Islet of Langerhans (tissue), 1 donor: ENCODE results near the gene ZNF281.
"Not testable (repeated sequence)": the region's sequence is repeated elsewhere in the genome, so short reads cannot be mapped to it uniquely, and the experiment has no call there.

ENCODE experiments used
- FAIRE-seq: peaks from one replicate; lab custom pipeline; 2011; peaks lifted over from hg19 to GRCh38; lab: Jason Lieb, UNC

ZNF281 gene, protein sequence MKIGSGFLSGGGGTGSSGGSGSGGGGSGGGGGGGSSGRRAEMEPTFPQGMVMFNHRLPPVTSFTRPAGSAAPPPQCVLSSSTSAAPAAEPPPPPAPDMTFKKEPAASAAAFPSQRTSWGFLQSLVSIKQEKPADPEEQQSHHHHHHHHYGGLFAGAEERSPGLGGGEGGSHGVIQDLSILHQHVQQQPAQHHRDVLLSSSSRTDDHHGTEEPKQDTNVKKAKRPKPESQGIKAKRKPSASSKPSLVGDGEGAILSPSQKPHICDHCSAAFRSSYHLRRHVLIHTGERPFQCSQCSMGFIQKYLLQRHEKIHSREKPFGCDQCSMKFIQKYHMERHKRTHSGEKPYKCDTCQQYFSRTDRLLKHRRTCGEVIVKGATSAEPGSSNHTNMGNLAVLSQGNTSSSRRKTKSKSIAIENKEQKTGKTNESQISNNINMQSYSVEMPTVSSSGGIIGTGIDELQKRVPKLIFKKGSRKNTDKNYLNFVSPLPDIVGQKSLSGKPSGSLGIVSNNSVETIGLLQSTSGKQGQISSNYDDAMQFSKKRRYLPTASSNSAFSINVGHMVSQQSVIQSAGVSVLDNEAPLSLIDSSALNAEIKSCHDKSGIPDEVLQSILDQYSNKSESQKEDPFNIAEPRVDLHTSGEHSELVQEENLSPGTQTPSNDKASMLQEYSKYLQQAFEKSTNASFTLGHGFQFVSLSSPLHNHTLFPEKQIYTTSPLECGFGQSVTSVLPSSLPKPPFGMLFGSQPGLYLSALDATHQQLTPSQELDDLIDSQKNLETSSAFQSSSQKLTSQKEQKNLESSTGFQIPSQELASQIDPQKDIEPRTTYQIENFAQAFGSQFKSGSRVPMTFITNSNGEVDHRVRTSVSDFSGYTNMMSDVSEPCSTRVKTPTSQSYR

DNA sequence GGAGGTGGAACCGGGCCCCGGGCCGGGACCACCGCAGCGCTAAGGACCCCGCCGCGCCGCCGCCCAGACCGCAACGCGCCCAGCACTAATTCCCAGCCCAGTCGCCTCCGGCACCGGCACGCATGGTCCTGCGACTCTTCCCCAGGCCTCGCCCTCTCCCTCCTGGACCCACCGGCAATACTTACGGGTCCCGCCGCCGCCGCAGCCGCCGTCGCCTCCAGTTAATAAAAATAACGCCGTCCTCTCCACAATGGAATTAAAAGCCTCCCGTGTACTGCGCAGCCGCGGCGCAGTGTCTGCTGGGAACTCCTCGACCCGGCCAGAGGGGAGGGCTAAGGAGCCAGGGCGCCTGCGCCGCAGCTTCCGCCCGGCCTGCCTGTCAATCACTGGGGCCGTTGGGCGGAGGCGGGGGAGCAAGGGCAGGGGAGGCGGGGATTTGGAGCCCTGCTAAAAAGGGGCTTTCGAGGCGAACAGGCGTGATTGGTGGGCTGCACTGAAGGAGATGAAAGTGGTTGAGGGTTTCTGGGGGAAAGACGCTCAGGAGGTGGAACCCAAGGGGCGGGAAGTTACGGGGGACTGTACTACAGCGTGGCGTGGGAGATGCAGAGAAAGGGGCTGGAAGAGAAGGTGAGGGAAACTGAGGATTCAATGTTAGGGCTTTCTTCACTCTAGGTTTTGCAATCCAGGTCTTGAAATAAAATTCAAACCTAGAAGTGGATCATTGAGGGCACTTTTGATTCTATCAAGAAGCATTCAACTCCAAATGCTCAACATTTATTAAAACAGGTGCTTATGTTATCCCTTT is at the start of gene ZNF281:
TSS of gene ZNF281 (minus strand) at position 276 of the 805 bp plus-strand sequence. CDS start 331 bp downstream, outside the sequence.
- no peak for FAIRE-seq

DNA sequence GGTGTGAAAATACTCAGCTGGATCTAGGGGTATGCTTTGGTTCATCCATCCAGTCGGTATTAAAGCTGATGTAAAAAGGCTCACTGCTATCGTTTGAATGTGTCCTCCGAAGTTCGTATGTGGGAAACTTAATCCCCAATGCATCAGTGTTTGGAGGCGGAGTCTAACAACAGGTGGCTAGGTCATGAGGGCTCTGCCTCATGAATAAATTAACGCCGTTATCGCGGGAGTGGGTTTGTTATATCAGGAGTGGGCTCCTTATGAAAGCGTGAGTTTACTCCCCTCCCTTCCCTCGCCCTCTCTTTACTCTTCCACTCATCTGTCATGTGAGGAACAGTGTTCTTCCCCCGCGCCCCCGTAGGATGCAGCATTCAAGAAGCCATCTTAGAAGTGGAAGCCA is 48.9 kb upstream of the ZNF281 start:
- no peak for FAIRE-seq

DNA sequence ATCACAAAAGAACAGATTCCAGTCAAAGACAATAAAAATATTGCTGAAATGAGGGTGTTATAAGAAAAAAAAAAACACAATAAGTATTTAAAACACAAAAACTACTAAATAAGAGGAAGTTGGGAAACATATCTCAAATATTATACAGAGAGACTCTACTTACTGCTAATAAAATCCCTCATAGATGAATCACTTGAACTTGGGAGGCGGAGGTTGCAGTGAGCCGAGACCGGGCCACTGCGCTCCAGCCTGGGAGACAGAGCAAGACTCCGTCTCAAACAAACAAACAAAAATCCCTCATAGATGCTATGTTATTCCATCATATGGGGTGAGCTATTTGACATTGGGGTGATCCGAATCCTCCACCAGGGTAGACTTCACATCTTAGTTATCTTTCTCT is 48.0 kb upstream of the ZNF281 start:
- no peak for FAIRE-seq

DNA sequence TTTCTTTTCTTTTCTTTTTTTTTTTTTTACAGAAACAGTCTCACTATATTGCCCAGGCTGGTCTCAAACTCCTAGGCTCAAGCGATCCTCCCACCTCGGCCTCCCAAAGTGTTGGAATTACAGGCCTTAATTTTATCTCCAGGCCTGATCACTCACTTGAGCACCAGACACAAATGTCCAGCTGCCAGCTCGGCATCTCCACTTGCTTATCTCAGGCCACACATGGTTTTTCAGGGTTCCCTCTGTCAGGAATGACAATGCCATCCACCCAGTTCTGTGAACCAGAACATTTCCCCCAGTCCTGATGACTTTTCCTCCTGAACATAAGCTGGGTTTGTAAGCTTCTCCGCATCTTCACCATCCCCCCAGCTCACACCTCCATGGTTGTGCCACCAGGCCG is 44.6 kb upstream of the ZNF281 start:
- no peak for FAIRE-seq

DNA sequence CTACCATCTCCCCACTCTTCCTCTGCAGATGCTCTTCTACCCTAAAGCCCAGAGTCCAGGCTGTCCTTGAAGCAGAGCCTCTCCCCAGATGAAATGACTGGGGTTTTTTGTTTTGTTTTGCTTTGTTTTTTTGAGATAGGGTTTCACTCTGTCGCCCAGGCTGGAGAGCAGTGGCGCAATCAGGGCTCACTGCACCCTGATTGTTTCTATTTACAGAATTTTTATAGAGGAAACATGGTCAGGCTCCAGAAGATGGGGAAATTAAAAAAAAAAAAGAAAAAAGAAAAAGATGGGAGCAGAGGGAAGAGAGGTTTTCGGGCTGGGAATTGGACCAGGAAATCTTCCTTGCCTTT is 43.7 kb upstream of the ZNF281 start:
- FAIRE-seq = no peak

DNA sequence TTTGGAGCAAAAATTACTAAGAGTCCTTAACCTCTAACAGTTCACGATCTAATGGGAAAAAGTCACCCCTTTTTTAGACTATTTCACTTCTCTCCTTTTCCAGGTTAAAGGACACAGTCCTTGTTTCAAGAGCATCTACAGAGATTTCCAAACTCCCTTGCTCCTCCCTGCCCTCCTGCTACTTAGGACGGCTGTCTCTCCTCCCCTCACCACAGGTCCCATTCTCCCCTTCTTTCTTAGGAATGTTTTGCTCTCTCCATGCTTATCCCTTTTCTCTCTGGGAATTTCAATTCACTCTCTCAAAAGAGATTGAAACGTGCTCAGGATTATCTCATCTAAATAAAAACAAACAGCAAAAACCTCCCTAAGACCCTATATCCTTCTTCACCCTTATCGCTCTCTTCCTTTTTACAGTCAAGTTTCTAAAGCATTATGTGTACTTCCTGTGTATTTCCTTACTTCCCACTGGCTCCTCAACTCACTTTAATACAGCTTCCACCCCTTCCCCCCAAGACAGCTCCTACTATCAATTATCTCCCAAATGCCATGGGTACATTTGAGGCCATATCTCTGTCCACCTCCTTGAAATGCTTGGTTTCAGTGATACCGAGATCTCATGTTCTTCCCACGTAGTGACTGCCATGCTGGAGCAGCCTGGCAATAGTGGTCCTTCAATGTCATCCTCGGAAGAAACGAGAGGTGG is 43.2 kb upstream of the ZNF281 start:
- FAIRE-seq = no peak

DNA sequence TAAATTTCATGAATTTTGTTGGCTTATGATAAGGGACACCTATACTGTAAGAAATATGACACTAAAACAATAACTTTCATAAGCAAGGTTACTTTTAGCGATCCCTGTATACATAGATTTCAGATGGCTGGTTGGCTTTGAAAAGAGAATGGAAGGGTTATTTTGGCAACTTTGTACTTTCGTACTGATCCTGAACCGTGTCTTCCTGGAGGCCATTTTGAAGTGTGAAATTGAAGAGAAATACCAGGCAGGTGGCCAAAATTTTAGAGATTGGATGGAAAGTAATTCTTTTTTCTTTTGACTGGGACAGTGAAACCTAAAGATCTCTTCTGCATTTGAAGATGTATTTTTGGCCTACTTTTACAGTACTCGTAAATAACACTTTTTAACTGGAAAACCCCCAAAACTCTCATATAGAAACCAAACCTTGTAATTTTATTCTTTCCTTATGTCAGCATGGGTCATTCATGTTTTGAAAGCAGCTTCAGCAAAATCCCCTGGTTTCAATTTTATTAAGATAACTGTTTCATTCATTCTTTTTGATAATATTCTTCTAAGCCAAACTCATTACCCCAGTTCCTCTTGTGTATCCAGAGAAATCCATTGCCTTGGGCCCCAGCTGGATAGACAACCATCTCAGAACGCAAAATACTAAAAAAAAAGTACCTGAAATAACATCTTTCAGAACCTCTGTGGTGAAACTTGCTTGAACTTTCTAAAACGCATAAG is 38.4 kb upstream of the ZNF281 start:
- FAIRE-seq = no peak

DNA sequence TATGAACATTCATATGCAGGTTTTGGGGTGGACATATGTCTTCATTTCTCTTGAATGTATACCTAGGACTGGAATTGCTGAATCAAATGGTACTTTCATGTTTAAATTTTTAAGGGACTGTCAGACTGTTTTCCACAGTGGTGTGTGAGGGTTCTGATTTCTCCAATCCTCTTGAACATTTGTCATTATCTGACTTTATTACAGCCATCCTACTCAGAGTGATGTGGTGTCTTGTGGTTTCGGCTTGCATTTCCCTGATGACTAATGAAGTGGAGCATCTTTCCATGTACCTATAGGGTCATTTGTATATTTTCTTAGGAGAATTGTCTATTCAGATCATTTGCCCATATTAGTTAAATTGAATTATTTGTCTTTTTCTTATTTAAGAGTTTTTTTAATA is 35.4 kb upstream of the ZNF281 start:
- FAIRE-seq = no peak

DNA sequence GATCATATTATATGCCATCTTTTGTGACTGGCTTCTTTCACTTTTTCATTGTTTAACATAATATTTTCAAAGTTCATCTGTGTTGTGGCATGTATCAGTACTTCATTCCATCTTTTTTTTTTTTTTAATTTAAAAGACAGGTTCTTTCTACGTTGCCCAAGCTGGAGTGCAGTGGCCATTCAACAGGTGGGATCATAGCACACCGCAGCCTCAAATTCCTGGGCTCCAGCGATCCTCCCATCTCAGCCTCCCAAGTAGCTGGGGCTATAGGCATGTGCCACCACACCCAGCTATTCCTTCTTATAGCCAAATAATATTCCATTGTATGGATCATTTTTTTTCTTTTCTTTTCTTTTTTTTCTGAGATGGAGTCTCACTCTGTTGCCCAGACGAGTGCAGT is 34.6 kb upstream of the ZNF281 start:
- no peak for FAIRE-seq

DNA sequence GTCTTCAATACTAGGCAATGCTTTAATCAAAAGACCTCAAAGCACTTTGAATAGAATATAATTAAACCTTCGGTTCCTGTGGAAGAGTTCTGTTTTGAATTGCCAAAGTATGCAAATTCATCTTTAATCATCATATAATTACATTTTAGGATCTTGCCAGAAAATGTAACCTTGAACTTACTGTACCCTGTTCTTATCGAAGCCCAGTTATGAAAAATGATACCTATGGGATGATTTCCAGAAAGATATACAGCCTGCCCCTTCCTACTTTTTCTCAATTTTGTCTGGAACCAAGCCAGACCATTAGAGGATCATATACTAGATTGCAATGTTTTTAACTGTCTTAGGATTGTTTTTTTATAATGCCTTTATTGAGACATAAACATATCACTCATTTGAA is 34.0 kb upstream of the ZNF281 start:
- no peak for FAIRE-seq

DNA sequence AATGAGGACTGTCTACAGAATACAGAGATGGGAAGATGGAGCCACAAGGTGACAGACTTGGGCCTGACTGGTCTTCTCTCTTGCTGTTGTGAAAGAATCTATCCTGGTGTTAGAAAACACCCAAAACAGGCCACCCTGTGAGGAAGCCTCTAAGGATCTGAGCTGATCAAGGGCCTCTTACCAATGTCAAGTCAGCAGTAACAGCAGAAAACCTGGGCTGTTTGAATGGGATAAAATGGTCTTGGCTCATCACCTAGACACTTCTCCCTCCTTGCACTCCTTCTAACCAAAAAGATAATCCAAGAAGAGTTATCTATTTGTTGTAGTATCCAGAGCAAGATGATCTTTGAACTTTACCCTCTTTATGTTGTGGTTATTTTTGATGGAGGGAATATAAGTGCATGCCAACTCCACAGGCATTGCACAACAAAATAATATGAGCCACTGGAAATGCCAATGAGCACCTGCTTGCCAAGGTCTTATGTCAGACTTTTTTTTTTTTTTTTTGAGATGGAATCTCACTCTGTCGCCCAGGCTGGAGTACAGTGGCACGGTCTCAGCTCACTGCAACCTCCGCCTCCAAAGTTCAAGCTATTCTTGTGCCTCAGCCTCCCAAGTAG is 32.8 kb upstream of the ZNF281 start:
- no peak for FAIRE-seq

DNA sequence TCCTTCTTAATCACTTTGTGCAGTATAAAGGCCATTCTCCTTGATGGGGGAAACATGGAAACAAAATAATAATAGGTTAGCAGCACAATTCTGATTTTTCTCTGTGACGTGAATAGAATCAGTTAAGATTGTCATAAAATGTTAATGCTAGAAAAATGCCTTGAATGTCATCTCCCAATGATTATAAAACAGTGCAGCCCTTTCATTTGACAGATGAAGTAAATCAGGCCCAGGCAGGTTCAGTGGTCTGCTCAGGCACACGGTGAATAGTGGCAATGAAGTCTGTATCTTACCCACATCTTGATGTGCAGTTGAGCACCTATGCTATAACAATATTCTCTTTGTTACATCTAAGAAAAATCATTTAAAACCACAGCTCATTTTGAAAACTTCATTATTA is 32.2 kb upstream of the ZNF281 start:
- no peak for FAIRE-seq

DNA sequence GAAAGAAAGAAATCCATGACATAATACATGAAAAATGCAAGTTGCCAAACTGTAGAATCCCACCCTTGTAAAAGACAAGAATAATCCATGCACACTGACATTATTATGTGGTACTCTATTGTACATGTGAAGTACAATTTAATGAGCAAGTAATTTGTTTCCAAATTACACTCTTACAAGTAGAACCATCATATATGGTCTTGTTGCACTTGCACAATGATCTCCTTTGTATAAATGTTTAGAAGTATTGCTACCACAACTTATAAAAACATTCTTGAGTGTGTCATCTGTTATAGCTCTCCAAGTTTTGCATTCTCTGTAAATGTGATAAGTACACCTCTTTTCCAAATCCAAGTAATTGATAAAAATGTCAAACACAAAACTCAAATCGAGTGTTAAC is 29.1 kb upstream of the ZNF281 start:
- FAIRE-seq = no peak

DNA sequence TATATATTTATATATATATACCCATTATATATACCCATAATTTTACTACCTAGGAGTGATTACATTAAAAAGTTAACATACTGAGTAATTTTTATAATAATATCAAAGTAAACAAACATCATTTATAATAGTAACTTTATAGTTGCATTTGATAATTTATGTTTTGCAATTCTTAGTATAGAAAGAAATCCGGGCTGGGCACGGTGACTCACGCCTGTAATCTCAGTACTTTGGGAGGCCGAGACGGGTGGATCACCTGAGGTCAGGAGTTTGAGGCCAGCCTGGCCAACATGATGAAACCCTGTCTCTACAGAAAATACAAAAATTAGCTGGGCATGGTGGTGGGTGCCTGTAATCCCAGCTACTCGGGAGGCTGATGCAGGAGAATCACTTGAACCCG is 28.6 kb upstream of the ZNF281 start:
- not testable (repeated sequence) for FAIRE-seq

DNA sequence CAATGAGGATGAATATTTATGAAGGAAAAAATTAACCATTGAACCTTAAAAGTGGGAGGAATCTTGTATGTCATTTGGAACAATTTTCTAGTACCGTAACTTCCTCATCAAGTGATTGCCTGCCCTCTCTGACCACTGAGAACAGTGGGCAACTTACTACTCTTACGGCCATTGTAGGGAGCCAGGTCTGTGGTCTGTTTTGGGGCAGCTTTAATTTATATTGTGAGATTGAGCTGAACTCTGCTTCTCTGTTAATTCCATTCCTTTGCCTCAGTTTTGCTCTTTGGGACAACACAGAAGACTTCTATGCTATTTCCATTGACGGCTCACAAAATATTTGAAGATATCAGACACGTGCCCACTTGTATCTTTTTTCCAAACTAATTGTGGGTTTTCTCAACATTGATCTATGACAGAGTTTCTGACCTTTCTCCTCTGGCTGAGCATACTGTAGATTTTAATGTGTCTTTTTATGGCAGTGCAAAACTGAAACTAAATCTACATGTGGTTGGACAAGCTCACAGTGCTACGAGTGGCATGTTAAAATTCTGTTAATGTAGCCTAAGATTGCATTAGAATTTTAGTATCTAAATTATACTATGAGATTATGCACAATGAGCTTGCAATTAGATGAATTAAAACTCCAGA is 27.8 kb upstream of the ZNF281 start:
- FAIRE-seq = no peak

DNA sequence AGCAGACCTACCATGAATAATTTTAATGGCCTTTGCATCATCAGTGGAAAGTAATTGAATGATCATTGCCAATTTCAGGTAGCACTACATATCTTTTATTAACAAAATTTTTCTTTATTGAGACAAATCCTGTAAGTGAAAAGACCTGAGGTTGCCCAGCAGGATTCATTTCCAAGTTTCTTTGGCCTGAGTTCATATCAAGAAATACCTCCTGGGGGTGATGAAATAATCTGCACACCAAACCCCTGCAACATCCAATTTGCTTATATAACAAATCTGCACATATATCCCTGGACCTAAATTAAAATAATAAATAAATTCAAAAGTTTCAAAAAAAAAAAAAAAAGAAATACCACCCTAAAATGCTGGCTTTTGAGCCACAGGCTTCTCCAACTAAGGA is 27.3 kb upstream of the ZNF281 start:
- no peak for FAIRE-seq

DNA sequence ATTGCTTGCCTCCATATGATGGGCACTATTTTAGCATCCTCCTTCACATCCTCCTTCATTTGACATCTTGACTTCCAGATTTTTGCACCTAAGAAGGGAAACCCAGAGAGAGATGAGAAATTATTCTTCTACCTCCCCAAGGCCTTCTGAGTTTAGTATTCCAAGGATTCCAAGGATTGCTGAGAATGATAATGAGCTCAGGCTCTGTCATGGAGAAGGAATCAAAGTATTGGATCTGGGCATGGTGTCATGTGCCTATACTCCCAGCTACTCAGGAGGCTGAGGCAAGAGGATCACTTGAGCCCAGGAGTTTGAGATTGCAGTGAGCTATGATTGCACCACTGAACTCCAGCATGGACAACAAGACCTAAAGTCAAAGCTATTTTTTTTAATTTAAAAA is 26.6 kb upstream of the ZNF281 start:
- no peak for FAIRE-seq

DNA sequence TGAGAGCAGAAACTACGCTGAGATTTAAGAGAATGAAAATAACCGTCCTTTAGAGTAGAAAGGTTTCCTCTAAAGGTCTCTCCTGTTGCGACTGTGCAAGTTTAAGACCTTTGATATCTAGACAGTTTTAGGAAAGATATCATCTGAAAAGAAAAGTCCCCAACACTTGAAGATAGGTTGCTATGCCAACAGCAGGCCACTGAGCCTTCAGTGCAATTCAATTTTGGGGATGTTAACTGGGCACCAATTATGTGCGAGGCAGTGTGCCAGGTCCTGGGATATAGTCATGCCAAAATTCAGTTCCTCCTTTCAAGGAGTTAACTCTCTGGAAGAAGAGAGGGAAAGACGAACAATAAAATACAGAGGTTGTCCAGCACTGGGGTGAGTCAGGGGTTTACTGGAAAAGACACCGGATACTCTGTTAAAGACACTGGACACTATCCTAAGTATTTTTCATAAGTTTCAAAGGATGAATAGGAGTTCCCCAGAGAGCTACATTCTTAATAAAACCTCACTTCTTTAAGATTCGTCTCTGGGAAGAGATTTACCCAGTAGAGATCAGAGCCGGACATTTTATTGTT is 25.5 kb upstream of the ZNF281 start:
- FAIRE-seq = no peak

DNA sequence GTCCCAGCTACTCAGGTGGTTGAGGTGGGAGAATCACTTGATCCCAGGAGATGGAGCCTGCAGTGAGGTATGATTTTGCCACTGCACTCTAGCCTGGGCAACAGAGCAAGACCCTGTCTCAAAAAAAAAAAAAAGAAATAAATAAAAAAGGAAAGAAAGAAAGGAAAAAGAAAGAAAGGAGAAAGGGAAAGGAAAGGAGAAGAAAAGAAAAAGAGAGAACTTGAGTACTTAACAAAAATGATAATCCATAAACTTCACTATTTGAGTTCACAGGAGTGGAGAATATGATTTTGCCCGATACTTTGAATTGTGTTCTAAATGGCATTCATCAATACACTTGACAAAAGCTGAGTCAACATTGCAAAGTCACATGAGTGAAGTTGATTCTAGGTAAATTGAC is 23.8 kb upstream of the ZNF281 start:
- FAIRE-seq = no peak

DNA sequence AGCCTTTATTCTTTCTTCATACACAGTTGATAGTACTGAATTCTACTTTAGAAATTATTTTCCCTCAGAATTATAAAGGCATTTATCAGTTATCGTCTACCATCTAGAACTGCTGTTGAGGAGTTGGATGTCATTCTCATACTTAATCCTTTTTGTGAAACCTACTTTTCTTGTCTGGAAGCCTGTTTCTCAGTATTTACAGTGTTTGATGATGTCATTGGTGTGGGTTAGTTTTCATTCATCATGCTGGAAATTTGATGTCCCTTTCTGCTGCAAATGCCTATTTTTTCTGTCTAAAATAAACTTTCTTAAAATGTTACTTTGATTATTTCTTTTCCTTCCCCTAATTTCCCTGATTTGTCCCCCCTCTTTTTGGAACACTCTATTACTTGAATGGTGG is 22.8 kb upstream of the ZNF281 start:
- FAIRE-seq = no peak
